GM19043 (cell line): ENCODE data around the gene EFCAB9.
"Not testable (repeated sequence)": the region's sequence is repeated elsewhere in the genome, so short reads cannot be mapped to it uniquely, and the experiment has no call there.

Source experiments
- ATAC-seq: cut with Tn5 transposase; IDR thresholded peaks from one replicate; pipeline ENCODE4 v1.9.1; 2021; ENCODE audit warnings: low read depth; ENCODE audit not compliant: unreplicated experiment

Gene EFCAB9

DNA sequence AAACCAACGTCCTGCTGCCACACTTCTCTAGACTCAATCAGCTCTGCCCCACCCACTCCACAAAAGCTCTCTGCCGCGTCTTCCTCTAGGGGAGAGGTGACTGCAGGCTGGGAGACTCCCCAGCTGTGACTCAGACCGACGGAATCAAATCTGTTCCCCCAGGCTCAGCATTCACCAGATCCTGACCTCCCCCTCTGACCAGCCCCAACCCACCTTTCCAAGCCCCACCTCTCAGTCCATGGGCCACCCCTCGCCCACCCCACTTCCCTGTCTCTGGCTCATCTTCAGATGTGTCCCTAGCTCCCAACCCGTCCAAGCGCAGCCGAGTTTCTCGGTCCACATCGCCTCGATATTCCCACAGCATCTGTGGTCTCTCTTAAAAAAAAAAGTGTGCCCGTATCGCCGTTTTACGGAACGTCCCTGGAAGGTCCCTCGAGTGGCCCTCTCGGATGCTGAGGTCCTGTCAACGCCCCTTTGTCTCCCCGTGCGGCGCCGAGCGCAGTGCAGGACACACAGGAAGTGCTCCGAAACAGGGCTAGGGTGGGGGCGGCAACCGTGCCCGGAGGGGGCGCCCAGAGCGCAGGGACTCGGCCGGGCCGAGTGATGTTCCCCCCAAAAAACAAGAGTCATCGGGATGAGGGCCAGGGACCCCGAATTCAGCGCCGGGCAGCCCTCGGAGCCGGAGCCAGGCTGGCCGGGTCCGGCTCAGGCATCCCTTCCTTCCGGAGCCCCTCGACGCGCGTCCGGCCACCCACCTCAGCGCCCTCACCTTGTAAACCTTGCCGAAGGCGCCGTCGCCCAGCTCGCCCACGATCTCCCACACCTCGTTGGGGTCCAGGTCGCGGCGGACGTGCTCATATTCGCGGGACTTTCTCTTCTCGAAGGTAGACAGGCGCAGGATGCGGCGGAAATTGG, 6.6 kb upstream of the EFCAB9 start:
- ATAC-seq = peak; percentile 24

DNA sequence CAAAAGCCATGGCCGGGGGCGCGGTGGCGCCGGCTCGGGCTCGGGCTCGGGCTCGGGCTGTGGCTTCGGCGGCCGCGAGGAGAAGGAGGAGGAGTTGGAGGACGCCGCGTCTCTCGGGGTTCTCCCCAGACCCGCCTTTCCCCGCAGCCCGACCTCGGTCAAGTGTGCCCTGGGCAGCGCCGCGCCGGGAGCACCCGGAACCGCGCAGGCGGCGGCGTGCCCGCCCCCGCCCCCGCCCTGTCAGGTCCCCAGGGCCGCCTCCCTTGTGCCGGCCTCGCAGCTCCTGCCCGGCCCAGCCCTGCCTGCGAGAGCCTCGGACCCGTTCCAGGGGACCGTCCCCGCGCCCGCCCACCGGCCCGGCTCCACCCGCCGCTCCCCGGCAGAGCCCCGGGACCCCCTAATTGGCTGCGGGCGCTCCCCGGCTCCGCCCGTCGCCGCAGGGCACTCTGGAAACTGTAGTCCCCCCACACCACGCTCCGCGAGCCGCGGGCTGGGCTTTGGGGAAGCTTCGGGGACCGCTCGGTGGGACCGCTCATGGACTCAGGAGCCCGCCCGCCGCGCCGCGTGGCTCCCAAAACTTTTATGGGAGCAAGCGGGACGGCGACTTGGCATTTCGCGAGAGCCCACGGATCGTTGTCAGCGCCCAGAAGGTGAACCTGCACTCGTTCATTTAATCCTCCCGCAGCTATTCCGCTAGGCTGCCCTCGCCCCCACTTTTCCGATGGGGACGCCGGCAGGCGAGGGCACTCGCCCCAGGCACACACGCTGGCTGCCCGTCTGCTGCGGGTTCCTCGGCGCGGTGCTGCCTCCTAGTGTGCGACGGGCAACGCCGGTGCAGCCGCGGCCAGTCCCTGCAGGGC, 5.7 kb upstream of the EFCAB9 start, which contains the start of gene STK10:
Gene STK10, minus strand, starts transcription at position 192 of the 860 bp plus-strand sequence. Its CDS starts 182 bp downstream, at position 10.
- peak; percentile 67 for ATAC-seq

DNA sequence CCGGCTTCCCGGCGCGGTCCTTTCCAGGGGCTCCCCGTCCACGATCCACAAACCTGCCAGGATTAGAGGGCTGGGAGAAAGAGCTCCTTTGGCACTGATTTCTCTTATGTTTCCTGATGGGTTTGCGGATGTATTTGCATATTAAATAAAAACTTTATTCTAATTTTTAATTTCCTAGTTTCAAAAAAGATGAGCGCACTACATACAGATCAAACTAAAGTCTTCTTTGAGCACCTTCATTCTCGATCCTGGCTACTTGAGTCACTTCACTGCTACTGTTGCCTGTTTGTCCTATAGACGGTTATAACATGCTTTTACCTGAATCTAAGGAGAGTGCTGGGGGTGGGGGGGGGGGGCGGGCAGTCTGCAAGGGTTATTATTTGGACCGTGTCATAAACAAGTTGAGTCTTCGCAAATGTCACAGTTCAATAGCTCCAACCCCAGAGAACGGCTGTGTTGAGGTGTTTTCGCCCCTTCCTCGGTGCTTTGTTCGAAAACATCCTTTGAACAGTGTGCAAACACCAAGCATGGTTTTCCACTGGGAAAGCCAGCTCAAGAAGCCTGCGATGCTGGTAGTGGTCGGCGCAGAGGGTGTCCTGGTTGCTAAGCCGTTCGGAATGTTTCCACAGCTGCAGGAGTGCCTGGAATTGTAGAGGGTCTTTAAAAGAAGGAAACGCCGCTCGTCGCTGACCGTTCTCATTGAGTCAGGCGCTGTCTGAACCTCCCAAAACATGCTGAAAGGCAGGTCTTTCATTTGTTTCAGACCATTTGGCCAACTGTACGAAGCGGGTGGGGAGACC, 4.9 kb upstream of the EFCAB9 start:
- ATAC-seq = no peak

DNA sequence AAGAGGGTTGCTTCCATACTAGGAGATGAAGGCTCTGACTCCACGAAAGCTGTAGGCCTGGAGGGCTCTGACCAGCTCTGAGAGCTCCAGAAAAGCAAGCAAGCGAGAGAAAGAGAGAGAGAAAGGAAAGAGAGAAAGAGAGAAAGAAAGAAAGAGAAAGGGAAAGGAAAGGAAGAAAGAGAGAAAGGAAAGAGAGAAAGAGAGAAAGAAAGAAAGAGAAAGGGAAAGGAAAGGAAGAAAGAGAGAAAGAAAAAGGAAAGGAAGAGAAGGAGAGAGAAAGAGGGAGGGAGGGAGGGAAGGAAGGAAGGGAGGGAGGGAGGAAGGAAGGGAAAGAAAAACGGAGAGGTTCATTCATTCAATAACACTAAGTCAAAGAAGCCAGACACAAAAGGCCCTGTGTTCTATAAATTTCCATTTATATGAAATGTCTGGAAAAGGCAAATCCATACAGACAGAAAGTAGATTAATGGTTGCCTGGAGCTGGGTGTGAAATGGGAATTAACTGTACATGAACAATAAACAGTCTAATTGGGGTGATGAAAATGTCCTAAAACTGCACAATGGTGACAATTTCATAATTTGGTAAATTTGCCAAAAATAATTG, 4.2 kb upstream of the EFCAB9 start:
- ATAC-seq = no peak

DNA sequence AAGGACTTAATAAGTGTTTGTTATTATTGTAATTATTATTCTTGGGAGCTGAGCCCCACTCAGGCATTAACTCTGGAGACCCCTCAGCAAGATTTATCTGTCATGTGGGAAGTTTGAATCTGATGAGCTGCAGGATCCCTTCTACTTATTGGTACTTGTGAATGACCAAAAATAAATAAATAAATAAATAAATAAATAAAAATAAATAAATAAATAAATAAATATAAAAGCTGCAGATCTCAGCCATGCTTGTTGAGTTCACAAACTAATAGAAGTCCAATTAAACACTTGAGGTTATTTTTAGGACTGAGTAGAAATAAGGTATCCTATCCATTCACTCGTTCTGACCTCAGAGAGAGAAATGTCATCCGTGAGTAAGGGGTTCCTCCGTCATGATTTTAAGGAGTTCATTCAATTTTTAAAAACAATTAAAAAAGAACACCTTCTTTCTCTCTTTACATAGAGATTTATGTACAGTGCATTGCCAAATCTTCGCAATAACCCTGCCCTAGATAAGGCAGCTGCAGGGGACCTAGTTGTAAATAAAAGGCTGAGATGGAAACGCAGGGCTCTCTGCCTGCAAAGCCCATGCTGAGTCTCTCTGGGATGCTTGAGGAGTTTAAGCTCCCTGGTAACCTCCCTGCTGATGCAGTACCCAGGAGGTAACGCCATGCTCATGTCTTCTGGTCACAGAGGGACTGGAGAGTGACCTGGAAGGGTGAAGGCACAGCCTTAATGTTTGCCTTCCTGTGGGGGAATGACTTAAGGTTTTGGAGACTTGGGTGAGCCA, 1.2 kb downstream of the EFCAB9 start:
- ATAC-seq = no peak

DNA sequence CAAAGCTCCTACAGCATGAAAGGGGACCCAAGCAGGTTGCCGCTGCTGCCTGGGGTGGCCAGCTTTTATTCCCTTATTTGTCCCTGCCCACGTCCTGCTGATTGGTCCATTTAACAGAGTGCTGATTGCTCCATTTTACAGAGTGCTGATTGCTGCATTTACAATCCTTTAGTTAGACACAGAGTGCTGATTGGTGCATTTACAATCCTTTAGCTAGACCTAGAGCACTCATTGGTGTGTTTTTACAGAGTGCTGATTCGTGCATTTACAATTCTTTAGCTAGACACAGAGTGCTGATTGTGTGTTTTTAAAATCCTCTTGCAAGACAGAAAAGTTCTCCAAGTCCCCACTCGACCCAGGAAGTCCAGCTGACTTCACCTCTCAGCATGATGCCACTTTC, 3.8 kb downstream of the EFCAB9 start:
- not testable (repeated sequence) for ATAC-seq

DNA sequence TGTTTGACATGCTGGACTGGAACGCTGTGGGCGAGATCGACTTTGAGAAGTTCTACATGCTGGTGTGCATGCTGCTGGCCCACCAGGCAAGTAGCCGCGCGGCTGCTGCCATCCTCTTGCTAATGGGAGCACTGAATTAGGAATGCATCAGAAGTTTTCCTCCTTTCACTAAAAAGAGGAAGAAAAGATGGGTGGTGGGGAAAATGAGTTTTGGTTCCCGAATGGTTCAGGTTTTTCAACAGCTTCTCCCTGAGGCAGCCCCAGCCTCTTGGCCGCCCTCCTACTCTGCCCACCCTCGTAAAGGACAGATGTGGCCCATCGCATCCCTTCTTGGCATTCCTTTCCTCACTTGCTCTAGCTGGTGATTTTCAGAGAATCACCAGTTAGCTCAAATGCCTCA, 5.5 kb downstream of the EFCAB9 start:
- ATAC-seq = no peak

DNA sequence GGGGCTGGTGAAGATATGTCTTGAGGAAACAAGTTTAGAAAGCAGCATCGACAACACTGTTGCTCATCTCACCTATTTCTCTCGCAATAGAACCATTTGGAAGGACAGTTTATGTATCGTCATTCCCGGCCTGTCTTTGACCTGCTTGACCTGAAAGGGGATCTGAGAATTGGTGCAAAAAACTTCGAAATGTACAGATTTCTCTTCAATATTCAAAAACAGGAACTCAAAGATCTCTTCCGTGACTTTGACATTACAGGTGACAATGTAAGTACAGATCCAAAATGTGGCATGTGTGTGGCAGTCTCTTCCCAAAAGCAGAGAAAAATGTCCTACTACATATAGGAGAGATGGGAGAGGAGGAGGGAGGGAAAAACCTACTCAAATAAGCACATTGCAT, 6.5 kb downstream of the EFCAB9 start:
- ATAC-seq = no peak

DNA sequence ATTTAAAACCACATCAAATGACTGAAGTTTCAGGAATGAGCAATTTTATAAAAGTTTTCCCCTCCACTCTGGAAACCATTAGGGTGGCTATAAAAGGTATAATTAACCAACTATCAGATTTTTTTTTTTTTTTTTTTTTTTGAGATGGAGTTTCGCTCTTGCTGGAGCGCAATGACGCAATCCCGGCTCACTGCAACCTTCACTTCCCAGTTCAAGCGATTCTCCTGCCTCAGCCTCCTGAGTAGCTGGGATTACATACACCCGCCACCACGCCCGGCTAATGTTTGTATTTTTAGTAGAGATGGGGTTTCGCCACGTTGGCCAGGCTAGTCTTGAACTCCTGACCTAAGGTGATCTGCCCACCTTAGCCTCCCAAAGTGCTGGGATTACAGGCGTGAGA, 12.0 kb downstream of the EFCAB9 start:
- not testable (repeated sequence) for ATAC-seq

DNA sequence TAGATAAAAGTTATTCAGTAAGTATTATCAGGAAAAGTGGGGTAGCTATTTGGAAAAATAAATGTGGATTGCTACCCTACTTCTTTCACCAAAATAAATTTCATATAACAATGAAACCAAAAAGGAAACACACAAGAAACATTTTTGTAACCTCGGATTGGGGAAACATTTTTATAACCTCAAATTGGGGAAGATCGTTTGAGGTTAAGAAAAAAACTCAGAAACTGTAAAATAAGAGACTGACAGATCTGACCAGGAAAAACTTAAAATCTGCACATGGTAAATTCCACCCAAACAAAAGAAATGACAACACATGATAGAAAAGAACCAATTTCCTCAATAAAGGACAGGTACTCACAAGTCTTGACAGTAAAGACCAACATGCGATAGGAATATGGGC, 13.5 kb downstream of the EFCAB9 start:
- no peak for ATAC-seq

DNA sequence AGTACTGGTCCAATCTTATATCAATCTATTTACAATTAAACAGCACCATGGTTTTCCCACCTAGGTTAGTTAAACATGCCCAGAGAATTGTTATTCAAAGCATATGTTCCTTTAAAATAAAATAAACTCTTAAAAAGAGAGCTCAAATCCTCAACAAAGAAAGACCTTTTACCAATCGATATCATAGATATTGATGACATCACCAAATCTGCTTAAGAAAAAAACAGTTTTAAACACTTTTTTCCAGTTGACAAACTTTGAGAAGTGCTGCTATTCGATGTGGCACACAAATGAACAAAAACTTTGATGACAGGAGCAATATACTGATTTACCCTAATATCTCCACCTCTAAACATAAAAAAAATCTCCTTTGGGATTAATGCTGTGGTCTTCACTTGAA, 15.7 kb downstream of the EFCAB9 start:
- ATAC-seq = no peak

DNA sequence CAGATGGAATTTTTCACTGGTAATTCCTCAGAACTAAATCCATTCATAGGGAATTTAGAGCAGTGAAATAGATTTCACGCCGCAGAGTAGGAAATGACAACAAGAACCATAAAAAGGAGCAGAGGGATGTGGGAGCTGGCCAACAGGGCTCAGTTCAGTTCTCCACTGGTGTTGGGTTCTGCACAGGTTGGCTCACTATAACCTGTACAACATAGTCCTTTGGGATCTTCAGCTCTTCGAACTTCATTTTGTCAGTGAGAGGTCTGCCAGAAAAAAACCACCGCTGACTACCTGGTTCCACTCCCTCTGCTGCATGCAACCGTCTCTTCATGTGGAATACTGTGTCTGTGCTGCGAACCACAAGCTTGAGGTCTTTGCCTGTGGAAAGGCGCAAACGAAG, 17.7 kb downstream of the EFCAB9 start:
- no peak for ATAC-seq

DNA sequence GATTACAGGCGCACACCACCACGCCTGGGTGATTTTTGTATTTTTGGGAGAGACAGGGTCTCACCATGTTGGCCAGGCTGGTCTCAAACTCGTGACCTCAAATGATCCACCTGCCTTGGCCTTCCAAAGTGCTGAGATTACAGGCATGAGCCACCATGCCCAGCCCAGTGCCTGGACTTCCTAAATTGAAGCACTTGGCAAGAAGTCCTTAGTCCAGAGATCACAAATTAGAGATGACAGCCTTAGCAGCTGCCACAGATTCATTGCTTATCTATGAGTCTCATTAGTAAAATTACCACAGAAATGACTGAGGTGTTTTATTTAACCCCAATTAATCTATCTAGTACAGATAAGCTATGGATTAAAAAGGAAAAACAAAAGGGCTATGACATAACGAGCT, 19.2 kb downstream of the EFCAB9 start:
- no peak for ATAC-seq

DNA sequence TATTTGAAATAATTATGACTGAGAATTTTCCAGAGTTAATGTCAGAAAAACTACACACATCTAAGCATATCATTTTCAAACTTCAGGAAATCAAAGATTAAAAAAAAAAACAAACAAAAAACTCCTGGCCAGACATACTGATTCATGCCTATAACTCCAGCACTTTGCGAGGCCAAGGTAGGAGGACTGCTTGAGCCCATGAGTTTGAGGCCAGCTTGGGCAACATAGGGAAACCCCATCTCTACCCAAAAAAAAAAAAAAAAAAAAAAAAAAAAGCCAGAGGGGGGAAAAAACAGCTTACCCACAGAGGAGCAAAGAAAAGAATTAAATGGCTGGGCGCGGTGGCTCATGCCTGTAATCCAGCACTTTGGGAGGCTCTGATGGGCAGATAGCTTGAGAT, 22.4 kb downstream of the EFCAB9 start:
- no peak for ATAC-seq

DNA sequence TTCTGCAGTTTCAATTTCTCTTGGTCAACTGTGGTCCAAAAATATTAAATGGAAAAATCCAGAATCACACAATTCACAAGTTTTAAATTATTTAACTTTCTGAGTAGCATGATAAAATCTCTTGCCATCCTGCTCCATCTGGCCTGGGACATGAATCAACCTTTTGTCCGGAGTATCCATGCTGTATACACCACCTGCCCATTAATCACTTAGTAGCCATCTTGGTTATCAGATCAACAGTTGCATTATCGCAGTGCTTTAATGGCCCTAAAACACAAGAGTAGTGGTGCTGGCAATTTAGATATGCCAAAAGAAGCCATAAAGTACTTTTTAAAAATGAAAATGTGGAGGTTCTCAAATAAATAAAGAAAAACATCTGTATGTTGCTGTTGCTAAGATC, 25.3 kb downstream of the EFCAB9 start:
- ATAC-seq = no peak

DNA sequence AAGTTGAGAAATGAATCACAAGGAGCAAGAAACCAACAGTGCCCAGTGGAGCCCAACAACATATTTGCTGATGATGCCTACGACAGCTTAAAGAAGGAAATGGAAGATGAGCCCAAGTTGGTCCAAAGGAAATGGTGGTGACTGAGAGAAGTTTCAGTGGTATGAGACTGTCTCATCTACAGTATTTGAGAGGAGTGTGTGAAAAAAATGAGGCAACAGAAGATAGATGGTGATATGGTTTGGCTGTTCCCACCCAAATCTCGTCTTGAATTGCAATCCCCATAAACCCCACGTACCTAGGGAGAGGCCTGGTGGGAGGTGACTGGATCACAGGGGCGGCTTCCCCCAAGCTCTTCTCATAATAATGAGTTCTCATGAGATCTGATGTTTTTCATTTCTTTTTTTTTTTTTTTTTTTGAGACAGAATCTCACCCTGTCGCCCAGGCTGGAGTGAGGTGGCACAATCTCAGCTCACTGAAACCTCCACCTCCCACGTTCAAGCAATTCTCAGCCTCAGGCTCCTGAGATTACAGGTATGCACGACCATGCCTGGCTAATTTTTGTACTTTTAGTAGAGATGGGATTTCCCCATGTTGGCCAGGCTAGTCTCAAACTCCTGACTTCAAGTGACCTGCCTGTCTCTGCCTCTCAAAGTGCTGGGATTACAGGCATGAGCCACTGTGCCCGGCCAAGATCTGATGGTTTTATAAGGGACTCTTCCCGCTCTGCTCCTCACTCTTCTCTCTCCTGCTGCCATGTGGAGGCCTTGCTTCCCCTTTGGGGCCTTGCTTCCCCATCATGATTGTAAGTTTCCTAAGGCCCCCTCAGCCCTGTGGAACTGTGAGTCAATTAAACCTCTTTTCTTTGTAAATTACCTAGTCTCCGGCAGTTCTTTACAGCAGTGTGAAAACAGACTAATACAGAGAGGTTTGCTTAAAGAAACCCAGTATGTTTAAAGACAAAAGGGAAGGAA, 30.2 kb downstream of the EFCAB9 start:
- peak; percentile 65 for ATAC-seq

DNA sequence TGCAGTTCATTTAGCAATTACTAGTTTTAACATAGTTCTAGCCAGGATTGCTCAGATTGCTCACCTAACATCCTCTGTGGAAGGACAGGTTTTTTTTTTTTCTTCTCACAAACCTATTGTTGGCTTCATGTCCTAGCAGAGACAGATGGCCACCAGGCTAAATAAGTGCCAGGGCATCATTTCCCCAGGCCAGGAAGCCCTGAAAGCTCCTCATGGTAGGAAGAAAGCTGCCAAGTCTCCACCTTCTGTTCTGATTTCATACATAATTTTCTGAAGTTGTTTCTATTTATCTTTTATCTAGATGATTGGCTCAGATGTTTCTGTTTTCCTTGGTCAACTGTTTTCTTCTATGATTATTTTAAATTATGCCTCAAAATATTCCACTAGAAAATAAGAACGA, 31.0 kb downstream of the EFCAB9 start:
- no peak for ATAC-seq

DNA sequence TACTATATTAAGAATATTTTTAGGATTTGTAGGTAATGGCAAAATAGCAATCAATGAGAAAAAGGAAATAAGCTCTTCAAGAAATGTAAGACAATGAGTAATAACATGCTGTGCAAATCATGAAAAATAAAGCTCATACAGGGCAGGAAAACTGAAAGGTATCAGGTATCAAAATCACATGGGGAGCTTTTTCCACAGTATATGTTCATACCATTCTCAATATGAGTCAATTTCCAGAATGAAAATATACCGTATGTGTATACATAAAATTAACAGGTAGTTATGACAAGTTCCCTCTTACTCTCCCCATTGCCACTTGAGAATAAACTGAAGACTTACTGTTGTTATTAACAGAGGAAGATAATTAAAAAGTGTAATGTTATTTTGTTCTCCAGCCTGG, 35.9 kb downstream of the EFCAB9 start:
- no peak for ATAC-seq
